ENCODE results near the gene MRPL21.
A peak's percentile ranks its signal among the peaks of the same experiment; 100 is the strongest.
"Not testable (repeated sequence)": the region's sequence is repeated elsewhere in the genome, so short reads cannot be mapped to it uniquely, and the experiment has no call there.

MRPL21 gene

DNA sequence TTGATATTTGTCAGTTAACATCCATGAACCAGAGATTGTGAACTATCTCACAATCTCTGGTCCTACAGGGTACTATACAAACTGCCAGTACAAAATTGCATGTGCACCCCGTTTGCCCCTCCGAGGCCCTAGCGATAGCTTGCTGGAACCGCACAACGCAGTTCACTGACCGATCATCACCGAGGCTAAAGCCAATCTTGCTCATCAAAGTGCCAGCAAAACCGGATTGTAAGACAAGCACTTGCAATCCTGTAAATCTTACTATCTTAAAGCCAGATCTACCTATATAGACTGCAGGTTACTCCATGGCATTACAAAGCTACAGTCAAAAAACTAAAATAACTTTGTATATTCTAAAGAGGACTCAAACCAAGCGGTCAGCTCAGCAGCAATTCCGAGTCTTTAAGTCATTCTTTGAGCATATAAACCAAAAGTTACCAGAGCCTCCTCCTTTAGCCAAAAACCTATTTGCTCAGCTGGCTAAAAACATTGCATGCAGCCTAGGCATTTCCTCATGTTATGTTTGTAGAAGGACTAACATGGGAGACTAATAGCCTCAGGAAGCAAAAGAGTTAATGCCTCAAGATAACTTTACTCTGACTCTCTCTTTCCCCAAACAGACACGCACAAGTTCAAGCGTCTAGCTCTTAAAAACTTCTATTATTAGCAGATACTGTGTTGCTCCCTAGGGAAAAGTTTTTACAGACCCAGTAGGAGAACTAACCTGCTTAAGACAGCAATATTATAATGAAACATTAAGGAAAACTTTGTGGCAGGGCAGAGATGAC is 31.2 kb downstream of the MRPL21 start:
- no peak for DNase-seq

DNA sequence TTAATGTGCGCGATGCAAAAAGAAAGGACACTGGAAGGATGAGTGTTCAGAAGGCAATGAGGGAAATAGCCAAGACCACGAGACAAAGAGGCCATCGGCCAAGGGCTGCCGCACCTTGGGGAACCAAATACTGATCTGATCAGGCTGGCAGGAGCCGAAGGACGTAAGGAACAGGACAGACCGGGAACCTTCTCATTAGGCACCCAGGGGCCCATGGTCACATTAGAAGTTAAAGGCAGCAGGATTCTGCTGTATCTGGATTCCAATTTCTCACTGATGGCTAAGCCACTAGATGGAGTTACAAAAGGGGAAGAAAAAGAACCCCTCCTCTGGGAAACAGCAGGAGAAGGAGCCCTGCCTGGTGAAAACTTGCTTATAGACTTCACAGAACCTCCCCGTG is 33.2 kb downstream of the MRPL21 start:
- no peak for DNase-seq

DNA sequence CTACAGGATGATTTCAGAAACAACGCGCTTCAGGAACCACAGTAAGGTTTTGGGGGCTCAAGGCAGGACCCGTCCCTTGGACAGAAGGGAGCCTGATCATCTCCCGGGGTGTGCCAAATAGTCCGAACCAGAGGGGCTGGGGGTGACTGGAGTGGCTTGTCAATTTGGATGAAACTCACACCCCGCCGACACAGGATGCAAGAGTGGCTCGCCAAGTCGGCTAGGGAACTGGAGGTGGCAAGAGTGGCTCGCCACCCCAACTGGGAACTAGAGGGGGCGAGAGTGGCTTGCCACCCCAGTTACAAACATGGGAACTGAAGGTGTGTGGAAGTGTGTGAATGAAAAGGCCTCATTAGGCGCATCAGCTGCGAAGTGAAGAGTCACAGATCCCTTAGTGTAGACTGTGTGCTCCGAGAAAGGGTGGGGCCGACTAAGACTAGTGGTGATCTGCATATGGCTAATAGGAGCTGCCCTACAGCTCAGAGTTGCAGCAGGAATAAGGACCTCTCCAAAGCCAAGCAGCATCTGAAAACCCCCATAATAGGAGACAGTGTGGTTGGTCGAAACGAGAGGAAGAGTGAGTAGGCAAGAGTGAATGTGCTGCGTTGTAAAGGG is 35.3 kb downstream of the MRPL21 start:
- no peak for DNase-seq

DNA sequence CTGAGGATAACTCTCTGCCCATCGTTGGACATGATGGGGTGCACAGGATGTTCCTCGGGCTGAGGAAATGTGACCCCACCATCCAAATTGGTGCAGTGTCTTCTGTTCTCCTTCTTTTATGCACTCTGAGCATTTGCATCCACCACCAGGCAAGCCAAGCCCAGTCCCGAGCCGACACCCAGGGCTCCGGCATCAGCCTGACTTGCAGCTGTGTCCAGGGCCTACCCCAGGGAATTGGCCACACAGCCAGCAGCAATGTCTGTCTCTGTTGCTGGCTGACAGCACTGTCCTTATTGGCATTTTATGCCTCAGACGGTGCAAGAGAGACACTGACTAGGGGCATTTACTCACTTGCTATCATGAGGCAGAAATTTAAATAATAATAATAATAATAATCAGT is 36.6 kb downstream of the MRPL21 start:
- DNase-seq: no peak

DNA sequence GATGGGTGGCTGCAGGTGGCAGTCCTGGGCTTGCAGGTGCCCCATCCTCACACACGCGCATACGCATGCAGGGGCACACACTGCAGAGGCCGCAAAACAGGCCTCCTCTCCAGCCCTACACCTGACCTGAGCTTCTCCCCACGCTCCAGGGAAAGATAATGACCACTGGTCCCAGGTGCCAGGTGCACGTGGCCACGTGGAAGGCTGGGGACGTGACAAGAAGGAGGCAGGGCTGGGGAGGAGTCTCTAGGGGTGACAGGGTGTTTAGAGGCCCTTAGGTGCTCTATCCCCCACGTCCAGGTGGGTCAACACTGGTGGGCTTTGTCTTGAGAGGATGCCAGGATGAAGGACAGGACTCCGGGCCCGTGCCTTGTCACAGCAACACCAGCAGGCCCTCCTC is 38.4 kb downstream of the MRPL21 start:
- DNase-seq: no peak

DNA sequence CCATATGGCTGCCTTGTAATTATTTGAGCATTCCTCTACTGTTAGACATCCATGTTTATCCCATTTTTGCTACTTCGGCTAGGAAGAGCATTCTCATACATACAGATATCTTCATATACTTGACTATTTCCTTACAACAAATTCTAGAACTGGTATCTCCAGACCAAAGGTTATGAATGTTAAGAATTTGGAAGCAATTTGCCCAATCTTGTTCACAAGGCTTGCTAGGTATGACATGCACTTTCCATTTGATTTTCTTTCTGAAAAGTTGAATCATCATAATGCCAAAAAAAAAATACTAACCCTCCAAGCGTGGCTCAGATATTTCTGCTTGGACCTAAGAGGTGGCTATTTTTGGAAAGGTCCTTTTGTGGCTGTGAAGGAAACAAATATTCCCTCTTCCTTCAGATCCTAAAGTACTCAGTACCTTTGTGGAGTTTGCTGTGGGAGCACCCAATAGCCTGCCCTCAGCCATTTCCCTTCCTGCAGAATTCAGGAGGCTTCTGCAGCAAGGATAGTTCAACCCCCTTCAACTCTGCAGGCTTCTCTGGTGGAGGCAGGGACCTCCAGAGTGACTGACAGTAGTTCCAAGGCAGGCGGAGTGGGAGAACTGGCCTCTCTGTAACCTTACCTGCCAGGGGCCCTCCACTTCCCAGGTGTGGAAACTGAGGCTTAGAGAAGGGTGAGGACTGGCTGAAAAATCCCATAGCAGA is 39.9 kb downstream of the MRPL21 start:
- no peak for DNase-seq

DNA sequence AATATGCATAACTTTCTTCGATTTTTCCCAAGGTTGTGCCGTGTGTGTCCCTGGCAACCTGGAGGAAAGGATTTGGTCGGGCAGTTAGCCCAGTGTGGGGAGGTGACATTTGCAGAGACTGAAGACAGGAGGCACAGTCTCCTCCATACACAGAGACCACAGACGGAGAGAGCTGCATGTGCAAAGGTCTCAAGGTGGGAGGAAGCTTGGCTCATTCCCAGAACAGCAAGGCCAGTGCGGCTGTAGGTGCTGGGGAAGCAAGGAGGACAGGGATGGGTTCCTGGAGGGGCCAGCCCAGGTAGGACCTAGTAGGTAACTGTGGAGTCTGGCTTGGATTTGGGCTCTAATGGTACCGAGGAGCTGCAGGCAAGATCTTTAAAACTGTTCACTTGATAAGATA is 41.2 kb downstream of the MRPL21 start:
- no peak for DNase-seq

DNA sequence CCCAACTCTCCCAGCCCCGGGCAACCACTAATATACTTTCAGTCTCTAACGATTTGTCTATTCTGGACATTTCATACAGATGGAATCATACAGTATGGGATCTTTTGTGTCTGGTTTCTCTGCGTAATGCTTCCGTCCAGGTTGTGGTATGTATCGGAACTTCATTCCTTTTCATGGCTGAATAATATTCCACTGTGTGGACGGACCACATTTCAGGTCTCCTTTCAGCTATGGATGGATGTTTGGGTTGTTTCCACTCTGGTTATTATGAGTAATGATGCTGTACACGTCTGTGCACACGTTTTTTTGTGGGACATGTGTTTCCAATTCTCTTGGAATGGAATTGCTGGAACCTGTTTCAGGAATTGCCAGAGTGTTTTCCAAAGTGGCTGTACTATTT is 44.5 kb downstream of the MRPL21 start:
- DNase-seq: no peak

DNA sequence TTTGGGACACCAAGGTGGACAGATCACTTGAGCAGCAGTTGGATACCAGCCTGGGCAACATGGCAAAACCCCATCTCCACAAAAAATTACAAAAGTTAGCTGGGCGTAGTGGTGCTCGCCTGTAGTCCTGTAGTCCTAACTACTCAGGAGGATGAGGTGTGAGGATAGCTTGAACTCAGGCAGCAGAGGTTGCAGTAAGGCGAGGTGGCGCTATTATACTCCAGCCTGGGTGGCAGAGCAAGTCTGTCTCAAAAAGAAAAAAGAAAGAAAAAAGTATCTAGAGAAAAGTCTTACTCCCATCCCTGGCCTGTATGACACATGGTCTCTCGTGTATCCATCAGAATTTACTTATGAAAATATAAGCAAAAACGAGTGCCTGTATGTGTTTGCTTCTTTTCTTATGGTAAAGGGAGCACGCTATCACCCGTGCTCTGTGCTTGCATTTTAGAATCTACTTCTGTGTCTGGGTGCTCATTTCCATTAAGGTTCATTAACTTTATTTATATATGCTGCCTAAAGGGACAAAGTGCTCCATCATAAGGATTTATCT is 46.5 kb downstream of the MRPL21 start:
- no peak for DNase-seq

DNA sequence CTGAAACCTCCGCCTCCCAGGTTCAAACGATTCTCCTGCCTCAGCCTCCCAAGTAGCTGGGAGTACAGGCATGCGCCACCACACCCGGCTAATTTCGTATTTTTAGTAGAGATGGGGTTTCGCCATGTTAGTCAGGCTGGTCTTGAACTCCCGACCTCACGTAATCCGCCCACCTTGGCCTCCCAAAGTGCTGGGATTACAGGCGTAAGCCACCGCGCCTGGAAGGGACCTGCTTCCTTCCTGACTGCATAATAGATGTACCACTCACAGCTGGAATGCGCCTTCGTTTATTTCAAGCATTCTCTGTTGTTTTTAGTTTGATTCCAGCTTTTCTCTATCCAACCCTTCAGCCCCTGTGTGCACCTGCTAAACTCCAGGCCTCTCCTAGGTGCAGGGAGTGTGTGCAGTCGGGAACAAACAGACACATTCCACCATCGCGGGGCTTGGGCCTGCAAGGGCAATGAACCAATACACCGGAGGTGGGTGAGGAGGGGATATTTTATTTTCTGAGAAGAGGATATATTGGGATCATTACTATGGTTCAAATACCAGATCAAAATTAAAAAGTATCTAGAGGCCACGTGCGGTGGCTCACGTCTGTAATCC is 47.1 kb downstream of the MRPL21 start:
- DNase-seq: not testable (repeated sequence)

DNA sequence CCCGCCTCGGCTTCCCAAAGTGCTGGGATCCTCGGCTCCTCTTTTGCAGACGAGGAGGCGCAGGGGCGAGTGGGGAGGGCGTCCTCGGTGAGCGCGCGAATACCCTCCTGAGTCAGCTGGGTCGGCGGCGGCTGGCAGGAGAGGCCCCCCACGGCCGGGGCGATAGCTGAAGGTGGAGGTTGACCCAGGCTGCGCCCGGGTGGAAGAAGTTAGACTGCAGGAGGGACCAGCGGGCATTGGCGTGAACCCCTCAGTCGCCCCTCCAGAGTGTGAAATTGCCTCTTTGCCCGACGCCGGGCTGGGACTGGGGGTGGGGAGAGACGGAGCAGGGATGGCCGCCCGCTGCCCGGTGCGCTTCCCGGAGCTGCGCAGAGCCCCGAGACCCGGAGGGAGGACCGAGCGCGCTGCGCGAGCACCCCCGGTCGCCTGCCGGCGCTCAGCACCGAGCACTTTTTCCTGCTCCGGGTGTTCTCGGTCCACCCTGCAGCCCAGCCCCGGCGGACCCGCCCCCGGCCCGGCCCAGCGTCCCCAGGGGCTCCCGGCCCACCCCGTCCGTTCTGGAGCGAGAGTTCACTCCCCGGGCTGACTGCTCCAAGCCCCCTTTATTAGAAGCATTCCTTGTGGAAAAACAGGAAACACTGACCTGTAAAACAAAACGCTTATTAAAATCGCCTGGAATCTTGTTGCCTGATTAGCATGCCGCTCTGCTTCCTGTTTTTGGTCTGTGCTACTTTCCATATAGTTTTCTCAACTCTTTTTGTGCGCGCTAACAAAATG is 48.2 kb downstream of the MRPL21 start:
- peak in 7 of 58 donors; percentile 3 to 35 (median 23) for DNase-seq

DNA sequence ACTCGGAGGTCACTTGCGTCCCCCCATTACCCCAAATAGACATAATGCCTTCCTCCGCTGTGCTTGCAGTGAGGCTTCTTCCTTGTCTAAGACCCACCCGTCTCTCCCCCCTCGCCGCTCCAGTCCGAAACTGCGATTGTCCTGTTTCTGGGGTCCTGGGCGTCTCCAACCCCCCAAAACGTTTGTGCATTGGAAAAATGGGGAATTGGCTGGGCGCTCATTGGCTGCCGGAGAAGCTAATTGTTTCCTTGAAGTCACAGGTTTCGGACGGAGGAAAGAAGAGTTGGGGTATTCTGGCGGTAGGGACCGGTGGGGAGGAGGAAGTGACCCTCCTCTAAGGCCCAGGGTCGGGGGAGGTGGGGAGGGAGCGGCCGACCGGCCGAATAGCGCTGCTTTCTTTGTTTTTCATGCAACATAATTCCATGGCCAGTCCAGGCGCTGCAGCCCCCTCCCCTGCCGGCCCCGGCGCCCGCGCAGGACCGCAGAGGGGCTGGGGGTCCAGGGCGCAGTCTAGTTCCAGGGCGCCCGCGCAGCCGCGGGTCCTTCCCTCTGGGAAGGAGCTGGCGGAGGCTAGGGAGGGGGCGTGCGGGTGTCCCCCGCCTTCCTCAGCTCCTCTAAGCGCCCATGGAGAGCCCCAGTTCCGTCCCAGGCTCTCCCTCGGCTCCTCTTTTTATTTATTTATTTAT is 49.2 kb downstream of the MRPL21 start:
- DNase-seq: no peak

DNA sequence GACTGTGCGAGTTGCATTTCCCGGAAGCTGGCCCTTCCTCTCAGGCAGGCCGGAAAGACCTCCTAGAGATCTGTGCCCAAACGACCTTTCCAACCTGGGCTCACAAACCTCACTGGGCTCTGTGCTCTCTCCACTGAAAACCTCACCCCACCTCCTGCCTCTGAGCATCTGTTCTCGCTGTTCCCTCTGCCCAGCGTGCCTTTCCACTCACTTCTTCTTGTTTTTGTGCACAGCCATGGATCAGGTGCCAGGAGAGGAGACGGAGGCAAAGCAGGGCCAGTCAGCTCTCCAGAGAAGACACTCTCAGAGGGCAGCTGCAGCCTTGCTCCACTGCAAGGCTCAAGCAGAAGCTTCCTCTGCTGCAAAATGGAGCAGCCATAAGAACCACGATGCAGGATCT is 51.0 kb downstream of the MRPL21 start:
- no peak for DNase-seq

DNA sequence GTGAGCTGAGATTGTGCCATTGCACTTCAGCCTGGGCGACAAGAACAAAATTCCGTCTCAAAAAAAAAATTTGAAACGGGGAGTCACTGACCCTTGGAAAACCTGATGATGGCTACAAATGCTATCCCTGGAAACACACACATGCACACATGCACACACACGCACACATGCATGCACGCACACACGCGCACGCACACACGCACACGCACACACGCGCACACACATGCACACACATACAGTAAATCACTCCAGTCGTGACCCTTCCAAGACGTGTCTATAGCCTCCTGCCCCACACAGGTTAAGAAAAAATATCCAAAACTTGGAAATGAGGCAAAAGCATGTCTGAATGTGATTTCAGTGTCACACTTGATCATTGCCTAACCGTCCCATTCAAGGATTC is 55.2 kb downstream of the MRPL21 start:
- no peak for DNase-seq

DNA sequence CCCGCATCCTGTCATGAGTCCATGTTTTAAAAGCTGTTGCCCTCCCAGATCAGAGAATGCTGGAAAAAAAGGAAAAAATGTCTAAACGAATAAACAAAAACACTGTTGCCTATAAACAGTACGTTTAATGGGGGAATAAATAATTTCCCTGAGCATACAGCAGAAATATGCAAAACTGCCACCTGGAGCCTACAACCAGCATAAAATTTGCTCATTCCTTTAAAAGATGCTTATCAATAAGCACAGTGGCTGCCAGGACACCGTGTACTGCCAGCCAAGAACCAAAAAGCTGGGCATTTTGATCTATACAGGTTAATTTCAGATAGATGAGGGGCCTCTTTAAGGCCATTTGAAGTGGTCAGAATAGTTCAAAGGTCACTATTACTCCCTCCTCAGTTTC is 56.2 kb downstream of the MRPL21 start:
- no peak for DNase-seq

DNA sequence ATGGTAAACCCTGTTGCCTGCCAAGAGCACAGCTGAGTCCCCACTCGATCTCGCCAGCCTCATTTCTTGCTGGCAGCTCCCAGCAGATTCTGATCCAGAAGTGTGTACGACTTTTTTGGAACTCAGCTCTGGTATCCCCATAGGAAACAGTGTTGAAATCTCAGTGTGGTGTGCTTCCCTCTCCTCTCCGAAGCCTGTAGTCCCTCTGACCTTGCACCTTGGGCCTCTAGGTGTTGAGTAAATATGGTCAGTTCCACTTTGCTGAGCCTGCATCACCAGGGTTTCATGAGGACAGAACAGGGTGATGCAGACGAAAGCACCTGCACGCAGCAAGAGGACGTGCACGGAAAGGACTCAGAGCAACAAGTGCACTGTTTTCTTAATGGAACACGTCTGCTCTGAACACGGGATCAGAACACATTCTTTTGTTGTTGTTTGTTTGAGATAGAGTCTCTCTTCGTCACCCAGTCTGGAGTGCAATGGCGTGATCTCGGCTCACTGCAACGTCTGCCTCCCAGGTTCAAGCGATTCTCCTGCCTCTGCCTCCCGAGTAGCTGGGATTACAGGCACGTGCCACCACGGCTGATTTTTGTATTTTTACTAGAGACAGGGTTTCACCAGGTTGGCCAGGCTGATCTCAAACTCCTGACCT is 58.2 kb downstream of the MRPL21 start:
- DNase-seq: no peak

DNA sequence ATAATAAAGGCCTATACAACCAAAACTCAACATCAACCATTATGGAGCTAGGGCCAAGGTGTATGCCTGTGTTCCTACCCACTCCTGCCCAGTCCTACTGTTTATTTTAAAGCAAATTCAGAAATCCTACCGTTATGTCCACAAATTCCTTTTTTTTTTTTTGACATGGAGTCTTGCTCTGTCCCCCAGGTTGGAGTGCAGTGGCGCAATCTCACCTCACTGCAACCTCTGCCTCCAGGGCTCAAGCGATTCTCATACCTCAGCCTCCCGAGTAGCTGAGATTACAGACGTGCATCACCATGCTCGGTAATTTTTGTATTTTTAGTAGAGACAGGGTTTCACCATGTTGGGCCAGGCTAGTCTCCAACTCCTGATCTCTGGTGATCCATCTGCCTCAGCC is 58.8 kb downstream of the MRPL21 start:
- no peak for DNase-seq

DNA sequence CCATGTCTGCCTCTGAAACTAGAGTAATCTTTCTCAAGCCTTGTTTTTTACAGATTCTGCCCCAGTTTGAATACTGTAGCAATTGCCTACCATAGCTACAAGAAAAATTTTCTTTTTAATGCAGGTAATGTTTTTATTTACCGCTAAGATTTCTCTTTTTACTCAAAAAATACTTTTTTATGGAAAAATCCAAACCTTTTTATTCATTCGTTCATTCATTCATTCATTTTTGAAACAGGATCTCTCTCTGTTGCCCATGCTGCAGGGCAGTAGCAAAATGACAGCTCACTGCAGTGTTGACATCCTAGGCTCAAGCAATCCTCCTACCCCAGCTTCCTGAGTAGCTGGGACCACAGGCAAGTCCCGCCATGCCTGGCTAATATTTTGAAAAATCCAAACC is 59.3 kb downstream of the MRPL21 start:
- DNase-seq: no peak

DNA sequence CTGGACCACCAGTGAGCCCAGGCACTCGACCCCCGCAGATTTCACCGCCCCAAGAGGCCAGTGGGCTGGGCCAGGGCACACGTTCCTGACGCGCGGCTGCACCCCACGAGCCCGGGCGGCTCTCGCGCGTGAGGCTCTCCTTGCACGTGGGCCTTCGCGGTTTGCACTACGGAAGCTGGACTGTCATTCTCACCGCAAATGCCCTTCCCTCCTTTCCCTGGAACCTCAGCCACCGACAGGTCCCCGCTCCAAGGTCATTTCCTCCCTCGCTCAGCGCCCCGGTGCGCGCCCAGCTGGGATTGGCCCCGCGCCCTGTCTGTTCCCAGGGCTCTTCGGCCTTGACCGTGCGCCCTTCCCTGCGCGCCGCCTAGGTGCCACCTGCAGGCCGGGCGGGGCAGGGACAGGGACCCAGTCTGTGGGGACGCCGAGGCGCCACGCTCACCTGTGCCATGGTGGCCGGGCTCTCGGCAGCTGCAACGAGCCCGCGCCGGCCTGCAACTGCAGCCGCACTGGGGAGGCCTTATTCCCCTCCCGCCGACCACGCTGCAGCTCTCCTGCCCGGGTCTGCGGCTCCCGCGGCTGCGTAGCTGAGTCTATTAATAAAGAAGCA is 59.8 kb downstream of the MRPL21 start:
- peak in 9 of 58 donors; percentile 6 to 22 (median 9) for DNase-seq
